ENCODE results near the gene CYREN. TPM values are rescaled to one million over a fixed set of nuclear protein-coding genes. Genes with fewer than 3 reads are reported as not detected.

CYREN gene
- total RNA-seq, 4 donors from 2014 or later: 40.3 to 54.4 (median 46.8) TPM

DNA sequence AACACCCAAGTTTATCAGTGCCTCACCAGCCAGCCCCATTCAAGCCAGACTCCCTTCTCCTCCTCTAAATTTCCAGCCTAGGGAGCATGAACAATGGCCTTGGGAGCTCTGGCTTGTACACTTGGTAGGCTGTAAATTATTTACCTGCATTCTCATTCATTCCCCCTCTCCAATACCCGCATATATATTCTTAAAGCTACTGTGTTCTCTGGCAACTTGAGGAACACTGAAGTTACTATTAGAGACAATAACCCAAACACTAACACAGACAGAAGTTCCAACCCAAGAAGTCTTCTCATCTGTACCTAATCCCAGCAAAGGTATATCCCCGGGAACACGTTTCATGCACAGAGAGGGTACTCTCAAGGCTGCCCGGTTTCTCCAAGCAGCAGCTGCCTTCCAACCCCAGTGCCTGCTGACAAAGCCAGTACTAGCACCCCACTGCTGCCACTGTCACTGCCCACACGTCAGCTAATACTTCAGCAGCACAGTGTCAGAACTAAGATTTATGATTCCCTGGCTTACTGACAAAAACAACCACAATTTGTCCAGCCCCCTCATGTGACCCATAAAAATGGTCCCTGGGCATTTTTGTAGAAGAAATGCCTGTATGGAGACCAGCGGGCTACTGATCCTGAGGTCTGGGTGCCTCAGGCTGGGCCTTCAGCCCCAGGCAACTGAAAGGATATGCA, 37.7 kb upstream of the CYREN start:
- Histone ChIP-seq H3K4me3 (replicated peaks in 1 of 3) (no peak overlapping the region), H3K4me1 (peaks cover 0 to 5% of the 10 kb centered on the region in 2 donors), H3K9me3 (no peaks in the 10 kb centered on the region), H3K36me3 (peaks cover 0 to 11% of the 10 kb centered on the region in 2 donors), H3K27ac (no peak overlapping the region), H3K27me3 (no peaks in the 10 kb centered on the region)
- no peak for TF ChIP-seq POLR2A (IDR thresholded peaks at IDR 0.05)
- TF ChIP-seq CTCF (IDR thresholded peaks at IDR 0.05): no peak
- WGBS, 2 donors: 86% methylated on average over 6 of the region's 6 CpGs
- DNase-seq: no peak
- intact Hi-C loops (cut with DNase I): no loop called here

- Histone ChIP-seq H3K4me1 (peaks cover 0 to 5% of the 10 kb centered on the region in 2 donors), H3K9me3 (no peaks in the 10 kb centered on the region), H3K27ac (no peak overlapping the region), H3K36me3 (peaks cover 0 to 11% of the 10 kb centered on the region in 2 donors), H3K27me3 (no peaks in the 10 kb centered on the region), H3K4me3 (replicated peaks in 1 of 3) (no peak overlapping the region)
- no peak for DNase-seq
- TF ChIP-seq POLR2A (IDR thresholded peaks at IDR 0.05) (no peak), CTCF (IDR thresholded peaks at IDR 0.05) (no peak)
- 67 to 72% methylated on average over 6 to 8 of the region's 8 CpGs for WGBS, 2 donors
- intact Hi-C loops (cut with DNase I): no loop called here
These were observed 37.0 kb upstream of the CYREN start for GRCh38 chr7:135207406-135208101.

GRCh38 chr7:135206941-135207391, 36.5 kb upstream of the CYREN start:
- Histone ChIP-seq H3K4me3 (replicated peaks in 1 of 3) (no peak overlapping the region), H3K27me3 (no peaks in the 10 kb centered on the region), H3K9me3 (no peaks in the 10 kb centered on the region), H3K36me3 (peaks cover 0 to 11% of the 10 kb centered on the region in 2 donors), H3K4me1 (peaks cover 0 to 5% of the 10 kb centered on the region in 2 donors), H3K27ac (no peak overlapping the region)
- TF ChIP-seq CTCF (IDR thresholded peaks at IDR 0.05) (no peak), POLR2A (IDR thresholded peaks at IDR 0.05) (no peak)
- WGBS, 2 donors: 90 to 91% methylated on average over 7 of the region's 7 CpGs
- intact Hi-C loops (cut with DNase I): no loop called here
- DNase-seq: no peak

DNA sequence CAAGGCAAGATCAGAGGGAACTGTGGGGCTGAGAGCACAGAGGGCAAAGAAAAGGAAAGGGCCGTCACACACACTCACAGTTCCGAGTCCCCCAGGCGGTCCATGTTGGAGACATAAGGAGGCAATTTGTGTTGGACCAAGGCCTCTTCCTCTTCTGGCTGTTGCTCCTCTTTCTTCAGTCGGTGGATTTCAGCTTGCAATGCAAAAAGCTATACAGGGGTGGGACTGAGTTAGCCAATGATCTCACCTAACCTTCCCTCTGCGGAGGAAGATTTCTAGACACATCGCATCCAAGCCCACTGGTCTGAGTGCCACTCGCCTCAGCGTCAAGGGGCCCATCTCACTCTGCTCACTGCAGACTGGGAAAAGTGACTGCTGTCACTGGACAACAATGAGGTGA, 35.3 kb upstream of the CYREN start:
- TF ChIP-seq POLR2A (IDR thresholded peaks at IDR 0.05) (no peak), CTCF (IDR thresholded peaks at IDR 0.05) (no peak)
- no peaks in the 10 kb centered on the region for H3K9me3 ChIP-seq
- H3K4me1 ChIP-seq: peaks cover 0 to 5% of the 10 kb centered on the region in 2 donors
- no peak overlapping the region for H3K4me3 ChIP-seq (replicated peaks in 1 of 3)
- 88 to 95% methylated on average over 8 of the region's 8 CpGs for WGBS, 2 donors
- no peak overlapping the region for H3K27ac ChIP-seq
- DNase-seq: no peak
- H3K27me3 ChIP-seq: no peaks in the 10 kb centered on the region
- intact Hi-C loops (cut with DNase I): no loop called here
- H3K36me3 ChIP-seq: peaks cover 0 to 11% of the 10 kb centered on the region in 2 donors

DNA sequence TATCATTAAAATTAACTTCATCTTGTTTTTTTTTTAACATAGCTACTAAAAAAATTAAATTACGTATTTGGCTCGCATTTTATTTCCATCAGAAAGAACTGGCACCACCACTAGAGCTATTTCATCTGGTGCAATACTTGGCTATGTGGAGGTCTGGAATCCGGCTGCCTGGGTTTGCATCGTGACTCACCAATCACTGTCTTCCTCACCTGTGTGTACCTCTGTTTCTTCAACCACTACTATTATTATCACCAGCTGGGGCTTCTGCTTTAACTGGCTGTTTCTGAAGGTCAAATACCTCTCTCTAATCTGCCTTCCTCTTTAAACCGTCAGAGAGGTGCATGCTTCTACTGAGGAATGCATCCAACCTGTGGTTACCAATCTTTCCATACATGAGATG, 34.4 kb upstream of the CYREN start:
- no peak overlapping the region for H3K4me3 ChIP-seq (replicated peaks in 1 of 3)
- peaks cover 0 to 18% of the 10 kb centered on the region in 2 donors for H3K36me3 ChIP-seq
- 93 to 94% methylated on average over 5 of the region's 5 CpGs for WGBS, 2 donors

More for the DNA sequence above, 34.4 kb upstream of the CYREN start:
- H3K27me3 ChIP-seq: no peaks in the 10 kb centered on the region
- TF ChIP-seq CTCF (IDR thresholded peaks at IDR 0.05): no peak
- no peak for TF ChIP-seq POLR2A (IDR thresholded peaks at IDR 0.05)
- no peak for DNase-seq
- no peaks in the 10 kb centered on the region for H3K4me1 ChIP-seq
- intact Hi-C loops (cut with DNase I): no loop called here
- H3K27ac ChIP-seq: no peak overlapping the region
- no peaks in the 10 kb centered on the region for H3K9me3 ChIP-seq

Data from thyroid gland (tissue), 4 donors.